H1 (cell line): Measurements from ENCODE around the gene TMPRSS2. TPM values are rescaled to one million over a fixed set of nuclear protein-coding genes. Genes with fewer than 3 reads are reported as not detected.

Experiments
- CTCF ChIA-PET: fragments of 300-600 bp; sonication (Branson Sonifier 250); formaldehyde crosslinking; loops from one replicate; lab custom pipeline; 2021; ENCODE audit not compliant: partially characterized antibody; lab: Charles Lee
- POLR2A ChIA-PET: fragments of 300-600 bp; sonication (Branson Sonifier 250); formaldehyde crosslinking; loops from one replicate; lab custom pipeline; 2021; ENCODE audit warnings: inconsistent platforms; ENCODE audit not compliant: partially characterized antibody; lab: Charles Lee
- DNase-seq, 2 experiments: peaks; one replicate each; pipeline versions ENCODE4 v3.0.0 to v3.0.0-alpha.2; 2010 to 2022; ENCODE audit warnings: low spot score in 2 of 2, low read depth in 1 of 2, mixed read lengths in 1 of 2
- FAIRE-seq: peaks from 2 replicates; lab custom pipeline; 2011; peaks lifted over from hg19 to GRCh38; lab: Jason Lieb, UNC
- H2AFZ ChIP-seq: 2 replicates; pipeline ENCODE4 v1.8.1; 2012; ENCODE audit warnings: low read length, inconsistent platforms
- H2AK5ac ChIP-seq: 2 replicates; pipeline ENCODE4 v1.6.1; 2013; ENCODE audit warnings: low read depth, low read length
- H2BK120ac ChIP-seq: replicated peaks from 2 replicates; pipeline ENCODE3; 2013; ENCODE audit warnings: low read depth, low read length, inconsistent platforms
- H2BK12ac ChIP-seq: 2 replicates; pipeline ENCODE4 v1.6.1; 2013; ENCODE audit warnings: low read depth, low read length
- H2BK15ac ChIP-seq: 2 replicates; pipeline ENCODE4 v1.6.1; 2013; ENCODE audit warnings: low read length
- H2BK20ac ChIP-seq: 2 replicates; pipeline ENCODE4 v1.6.1; 2013; ENCODE audit warnings: low read length
- H2BK5ac ChIP-seq: 2 replicates; pipeline ENCODE4 v1.6.1; 2013; ENCODE audit warnings: low read depth, low read length
- H3K14ac ChIP-seq: 2 replicates; pipeline ENCODE4 v1.6.1; 2013; ENCODE audit warnings: inconsistent platforms; ENCODE audit not compliant: insufficient read length
- H3K18ac ChIP-seq: 2 replicates; pipeline ENCODE4 v1.6.1; 2013; ENCODE audit warnings: low read length; ENCODE audit errors: extremely low read depth
- H3K23ac ChIP-seq: 2 replicates; pipeline ENCODE4 v1.6.1; 2013; ENCODE audit warnings: inconsistent platforms; ENCODE audit not compliant: insufficient read length
- H3K23me2 ChIP-seq: 2 replicates; pipeline ENCODE4 v1.6.1; 2013; ENCODE audit warnings: low read depth, low read length
- H3K27ac ChIP-seq: 2 replicates; pipeline ENCODE4 v1.6.1; 2011; ENCODE audit warnings: low read depth, low read length, inconsistent platforms
- H3K27me3 ChIP-seq, 4 experiments: replicated peaks in 1 of 4; 1 replicate in 1 of 4; 2 replicates in 3 of 4; pipeline versions ENCODE4 v1.6.1 to v1.8.1; 2011 to 2013; ENCODE audit warnings: low read length in 3 of 4, mild to moderate bottlenecking in 3 of 4, inconsistent platforms in 2 of 4, mixed read lengths in 2 of 4, moderate library complexity in 1 of 4; ENCODE audit not compliant: control insufficient read depth in 3 of 4, insufficient read depth in 3 of 4; ENCODE audit errors: extremely low read depth in 1 of 4
- H3K36me3 ChIP-seq, 4 experiments: 2 replicates each; pipeline versions ENCODE4 v1.6.1 to v1.8.1; 2011 to 2013; ENCODE audit warnings: mild to moderate bottlenecking in 4 of 4, low read length in 3 of 4, moderate library complexity in 2 of 4, control low read depth in 1 of 4, inconsistent platforms in 1 of 4; ENCODE audit not compliant: insufficient read depth in 4 of 4, control insufficient read depth in 2 of 4
- H3K4ac ChIP-seq: replicated peaks from 2 replicates; pipeline ENCODE3; 2013; ENCODE audit warnings: low read length, low read depth, mixed read lengths, inconsistent platforms; ENCODE audit not compliant: insufficient read length
- H3K4me1 ChIP-seq, 4 experiments: replicated peaks in 1 of 4; 1 replicate in 1 of 4; 2 replicates in 3 of 4; pipeline versions ENCODE4 v1.6.1 to v1.8.1; 2011 to 2013; ENCODE audit warnings: low read length in 3 of 4, inconsistent platforms in 2 of 4, mixed read lengths in 1 of 4; ENCODE audit not compliant: insufficient read depth in 4 of 4, control insufficient read depth in 3 of 4
- H3K4me2 ChIP-seq, 2 experiments: 2 replicates each; pipeline versions ENCODE4 v1.6.1 to v1.8.1; 2011 to 2013; ENCODE audit warnings: low read depth in 2 of 2, low read length in 2 of 2, control low read depth in 1 of 2, inconsistent platforms in 1 of 2, mild to moderate bottlenecking in 1 of 2; ENCODE audit not compliant: insufficient read depth in 1 of 2
- H3K4me3 ChIP-seq, 4 experiments: fragments of 200-600, 300-600 bp in 1 of 4; sonication (generic), shearing (Covaris generic), sonication (Bioruptor Twin) in 1 of 4; 2 replicates each; pipeline versions ENCODE4 v1.5.1 to v1.8.1; 2011 to 2016; ENCODE audit warnings: low read length in 4 of 4, low read depth in 3 of 4, control low read depth in 2 of 4, inconsistent platforms in 2 of 4, mild to moderate bottlenecking in 2 of 4, mixed read lengths in 1 of 4, moderate library complexity in 1 of 4; ENCODE audit not compliant: insufficient read depth in 2 of 4; ENCODE audit errors: extremely low read depth in 1 of 4
- H3K56ac ChIP-seq: replicated peaks from 2 replicates; pipeline ENCODE3; 2013; ENCODE audit warnings: low read depth, mild to moderate bottlenecking, mixed read lengths, low read length, inconsistent platforms; ENCODE audit not compliant: insufficient read length
- H3K79me1 ChIP-seq: 2 replicates; pipeline ENCODE4 v1.6.1; 2013; ENCODE audit warnings: low read depth, low read length, control low read depth
- H3K79me2 ChIP-seq, 2 experiments: 2 replicates each; pipeline versions ENCODE4 v1.6.1 to v1.8.1; 2012 to 2013; ENCODE audit warnings: low read length in 2 of 2, mild to moderate bottlenecking in 2 of 2, inconsistent platforms in 1 of 2; ENCODE audit not compliant: insufficient read depth in 2 of 2, control insufficient read depth in 1 of 2
- H3K9ac ChIP-seq, 4 experiments: replicated peaks in 1 of 4; 1 replicate in 1 of 4; 2 replicates in 3 of 4; pipeline versions ENCODE4 v1.6.1 to v1.8.1; 2011 to 2013; ENCODE audit warnings: low read depth in 3 of 4, low read length in 3 of 4, control low read depth in 2 of 4, mild to moderate bottlenecking in 2 of 4, moderate library complexity in 2 of 4, inconsistent platforms in 1 of 4; ENCODE audit errors: extremely low read depth in 1 of 4
- H3K9me3 ChIP-seq, 2 experiments: 2 replicates each; pipeline versions ENCODE4 v1.6.1 to v1.8.1; 2012 to 2013; ENCODE audit warnings: mild to moderate bottlenecking in 2 of 2, moderate library complexity in 2 of 2, control low read depth in 1 of 2, inconsistent platforms in 1 of 2, low read depth in 1 of 2, low read length in 1 of 2, mixed read lengths in 1 of 2; ENCODE audit not compliant: insufficient read depth in 2 of 2
- H4K20me1 ChIP-seq, 2 experiments: replicated peaks in 1 of 2; 2 replicates each; pipeline versions ENCODE3 to v1.8.1; 2011 to 2013; ENCODE audit warnings: inconsistent platforms in 2 of 2, low read length in 2 of 2, mild to moderate bottlenecking in 1 of 2; ENCODE audit not compliant: insufficient read depth in 2 of 2, control insufficient read depth in 1 of 2
- H4K5ac ChIP-seq: 2 replicates; pipeline ENCODE4 v1.6.1; 2013; ENCODE audit warnings: low read length, low read depth, mixed read lengths, inconsistent platforms; ENCODE audit not compliant: insufficient read length
- H4K8ac ChIP-seq: 2 replicates; pipeline ENCODE4 v1.8.0; 2013; ENCODE audit warnings: mild to moderate bottlenecking, moderate library complexity, low read length, inconsistent platforms; ENCODE audit not compliant: insufficient read depth; ENCODE audit errors: extremely low read depth
- H4K91ac ChIP-seq: replicated peaks from 2 replicates; pipeline ENCODE3; 2013; ENCODE audit warnings: low read length, mixed read lengths, inconsistent platforms; ENCODE audit not compliant: insufficient read length
- BRCA1 ChIP-seq: IDR thresholded peaks from 2 replicates; pipeline ENCODE4 v1.6.1; 2012; ENCODE audit warnings: low read depth, low read length, improper control_type of control experiment
- JUND ChIP-seq: IDR thresholded peaks from 2 replicates; pipeline ENCODE4 v1.6.1; 2011; ENCODE audit warnings: mild to moderate bottlenecking, improper control_type of control experiment, low read length
- SAP30 ChIP-seq: fragments of 300-600 bp; sonication (generic); IDR thresholded peaks from 2 replicates; pipeline ENCODE4 v1.7.1; 2012; ENCODE audit warnings: low read length, moderate library complexity, mild to moderate bottlenecking, inconsistent platforms; ENCODE audit not compliant: insufficient read depth, insufficient replicate concordance
- USF2 ChIP-seq: IDR thresholded peaks from 2 replicates; pipeline ENCODE4 v1.6.1; 2011; ENCODE audit warnings: low read length, improper control_type of control experiment
- WGBS, 2 experiments: shearing (Covaris generic) in 1 of 2; methylation state at CpG; one replicate each; pipeline versions ENCODE4 v1.1.6 to v1.1.7; 2013 to 2015; ENCODE audit warnings: low lambda C conversion rate in 2 of 2, mixed read lengths in 2 of 2, inconsistent platforms in 1 of 2, low coverage in 1 of 2, missing lambda C conversion rate in 1 of 2; ENCODE audit not compliant: insufficient replicate concordance in 2 of 2, insufficient coverage in 1 of 2, insufficient read length in 1 of 2; ENCODE audit errors: extremely low coverage in 1 of 2, missing lambda C conversion rate in 1 of 2; 5-methylcytosine and 5-hydroxymethylcytosine counted together
- polyA plus RNA-seq, 7 experiments: library from polyadenylated mRNA; depleted of rRNA in 3 of 7; stranded (reverse) in 5 of 7; unstranded in 2 of 7; fragments of >200 nt in 5 of 7; fragments of 200-250 nt in 2 of 7; gene quantifications; 1 replicate in 5 of 7; 2 replicates in 1 of 7; 4 replicates in 1 of 7; pipeline versions ENCODE4 v1.2.1 to v1.2.3, GENCODE V29; 2011 to 2013; ENCODE audit warnings: missing spikeins in 2 of 7, mixed read lengths in 2 of 7
- total RNA-seq: library from RNA; stranded (reverse); fragmentation: NEBNext Ultra II Directional; extraction: Animal tissue kit (Norgen Biotek cat#: 25700); gene quantifications from 2 replicates; pipeline ENCODE4 v1.2.1, GENCODE V29; 2021

TMPRSS2 gene
- total and polyA plus RNA-seq, 2 of the 8 experiments (the other 6 are each of a cell fraction or from before 2014, with no cell fraction given): 9.2 to 11.0 TPM

- Histone ChIP-seq H2BK20ac (no peak overlapping the region), H3K9me3 (peaks cover 0 to 2% of the 10 kb centered on the region in 2 experiments; a peak in 1 of 4 replicates), H3K4me3 (no peak overlapping the region), H3K36me3 (no peaks in the 10 kb centered on the region), H3K9ac (no peak overlapping the region), H2AK5ac (no peak overlapping the region), H3K14ac (no peak overlapping the region), H3K4me2 (no peak overlapping the region), H2BK12ac (no peak overlapping the region), H2BK120ac (no peak overlapping the region), H2AFZ (no peak overlapping the region), H4K8ac (no peak overlapping the region), H2BK5ac (no peak overlapping the region), H3K27ac (no peak overlapping the region), H3K4ac (no peak overlapping the region), H4K5ac (no peak overlapping the region), H2BK15ac (no peak overlapping the region), H3K79me1 (no peaks in the 10 kb centered on the region), H3K56ac (no peak overlapping the region), H3K23ac (no peak overlapping the region), H3K23me2 (no peaks in the 10 kb centered on the region), H3K27me3 (no peaks in the 10 kb centered on the region), H4K91ac (no peak overlapping the region), H3K4me1 (no peaks in the 10 kb centered on the region), H3K79me2 (no peaks in the 10 kb centered on the region), H3K18ac (no peak overlapping the region), H4K20me1 (no peaks in the 10 kb centered on the region)
- WGBS, 2 experiments: 93% methylated on average over 11 of the region's 11 CpGs; no CpG with 5 or more reads in 1 of the 2 experiments
- CTCF ChIA-PET: interaction anchor here (0.8 kb wide), 1 partner anchor 222 kb away, joined by 3 read pairs; no protein-coding TSS in a partner anchor
- FAIRE-seq (no peak), DNase-seq (no peak)
- POLR2A ChIA-PET: no interaction called here
- TF ChIP-seq USF2 (no peak), JUND (no peak), SAP30 (no peak), BRCA1 (no peak)
These were observed 72.3 kb downstream of the TMPRSS2 start for GRCh38 chr21:41435706-41436105.
